IMR-90 (cell line): Measurements from ENCODE around the gene RNF144A.

Experiments
- BHLHE40 ChIP-seq: fragments of 150-350 bp; IDR thresholded peaks from 2 replicates; pipeline ENCODE4 v1.6.1; 2016; ENCODE audit warnings: mild to moderate bottlenecking, low read depth, low read length
- CTCF ChIP-seq: conservative IDR thresholded peaks from 2 replicates; pipeline ENCODE4 v1.5.1; 2012; ENCODE audit warnings: mild to moderate bottlenecking, low read depth, low read length, improper control_type of control experiment
- FOS ChIP-seq: fragments of 150-350 bp; IDR thresholded peaks from 2 replicates; pipeline ENCODE4 v1.6.1; 2016; ENCODE audit warnings: low read depth, low read length
- MAZ ChIP-seq: IDR thresholded peaks from 2 replicates; pipeline ENCODE4 v1.6.1; 2012; ENCODE audit warnings: low read depth, mild to moderate bottlenecking, low read length, improper control_type of control experiment, moderate library complexity, borderline replicate concordance
- POLR2A ChIP-seq: IDR thresholded peaks from 2 replicates; pipeline ENCODE4 v1.6.1; 2012; ENCODE audit warnings: mild to moderate bottlenecking, low read depth, low read length
- RAD21 ChIP-seq: IDR thresholded peaks from 2 replicates; pipeline ENCODE4 v1.6.1; 2012; ENCODE audit warnings: low read length, improper control_type of control experiment
- RFX5 ChIP-seq: IDR thresholded peaks from 2 replicates; pipeline ENCODE4 v1.8.0; 2012; ENCODE audit warnings: low read depth, mild to moderate bottlenecking, low read length, moderate library complexity
- USF2 ChIP-seq: fragments of 150-350 bp; IDR thresholded peaks from 2 replicates; pipeline ENCODE4 v1.6.1; 2017; ENCODE audit warnings: mild to moderate bottlenecking, antibody characterized with exemption, low read length, low read depth

GRCh38 chr2:7004636-7005035 is 87.4 kb downstream of the RNF144A start:
- TF ChIP-seq CTCF (no peak), MAZ (no peak), POLR2A (no peak), BHLHE40 (no peak), RFX5 (no peak), RAD21 (no peak), USF2 (no peak), FOS (no peak)
